ENCODE results near the gene CDKN2AIPNL.

CDKN2AIPNL gene

DNA sequence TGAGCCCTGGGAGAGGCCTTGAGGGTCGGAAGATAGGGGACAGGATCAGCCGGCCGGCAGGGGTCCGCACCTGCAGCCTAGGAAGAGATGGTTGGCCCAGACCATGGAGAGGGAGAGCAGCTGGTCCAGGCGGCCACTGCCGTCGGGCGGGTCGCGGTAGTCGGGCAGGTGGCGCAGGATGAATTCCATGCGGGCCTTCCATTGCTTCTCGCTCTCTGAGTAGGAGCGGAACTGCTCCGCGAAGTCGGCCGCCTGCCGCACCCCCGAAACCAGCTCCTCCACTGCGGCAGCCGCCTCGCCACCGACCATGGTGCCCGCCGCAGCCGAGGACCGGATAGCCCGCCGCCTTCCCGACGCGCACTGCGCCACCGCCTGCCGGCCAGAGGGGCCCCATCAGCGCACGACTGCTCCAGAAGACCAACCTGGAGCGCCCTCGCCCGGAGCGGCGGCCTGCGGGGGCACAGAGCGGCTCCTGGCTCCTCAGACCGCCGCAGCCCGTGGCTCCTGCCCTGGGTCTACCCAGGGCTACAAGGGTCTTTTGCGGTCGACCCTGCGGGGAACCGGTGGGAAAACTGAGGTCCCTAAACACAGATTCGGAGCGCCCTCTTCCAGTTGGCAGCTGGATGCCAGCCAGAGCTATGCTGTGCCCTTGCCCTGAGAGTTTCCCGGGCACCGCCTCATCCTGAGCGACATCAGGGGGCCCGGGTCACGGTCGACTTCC, at the start of gene CDKN2AIPNL:
Gene CDKN2AIPNL, minus strand, starts transcription at position 336 of the 721 bp plus-strand sequence. Its CDS starts 27 bp downstream, at position 309.
- peak; percentile 68 for DNase-seq

DNA sequence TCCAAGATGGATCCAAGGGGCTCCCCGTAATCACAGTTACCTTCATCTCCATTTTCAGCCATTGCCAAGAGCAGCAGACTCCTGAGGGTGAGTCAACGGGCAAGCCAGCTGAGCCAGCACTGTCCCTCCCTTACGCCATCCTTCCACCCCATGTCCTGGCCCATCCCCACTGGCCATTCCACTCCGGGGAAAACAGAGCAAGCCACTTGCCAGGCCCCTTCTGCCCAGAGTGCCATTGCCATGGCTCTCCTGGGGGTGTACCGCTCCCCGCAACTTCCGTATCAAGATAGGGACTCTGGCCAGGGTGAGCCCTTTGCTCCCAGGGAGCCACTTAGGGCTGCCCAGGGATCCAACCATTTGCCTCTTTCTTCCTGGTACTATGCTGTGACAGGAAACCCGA, 48.9 kb upstream of the CDKN2AIPNL start:
- no peak for DNase-seq

GRCh38 chr5:134459491-134459890, 47.8 kb upstream of the CDKN2AIPNL start:
- no peak for DNase-seq

DNA sequence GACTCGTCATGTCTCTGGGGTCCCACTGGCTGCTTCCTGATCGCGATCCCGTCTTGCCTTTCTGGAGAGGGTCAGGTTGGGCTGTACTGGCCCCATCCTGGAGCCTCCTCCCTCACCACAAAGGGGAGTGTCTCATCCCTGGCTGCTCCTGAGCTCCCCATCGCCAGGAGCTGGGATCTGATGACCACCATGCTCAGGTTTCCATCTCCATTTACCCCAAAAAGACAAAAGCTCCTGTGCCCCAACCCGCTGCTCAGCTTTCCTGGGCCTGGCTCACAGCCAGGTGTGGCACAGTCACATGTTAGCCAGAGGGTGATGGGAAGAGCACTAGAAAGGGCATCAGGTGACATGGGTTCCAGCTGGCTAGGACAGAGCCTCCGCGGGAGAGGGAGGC, 47.3 kb upstream of the CDKN2AIPNL start:
- peak; percentile 55 for DNase-seq

- no peak for DNase-seq
These were observed 46.7 kb upstream of the CDKN2AIPNL start for GRCh38 chr5:134458234-134459009.

GRCh38 chr5:134457801-134458200, 46.1 kb upstream of the CDKN2AIPNL start:
- DNase-seq: no peak

DNA sequence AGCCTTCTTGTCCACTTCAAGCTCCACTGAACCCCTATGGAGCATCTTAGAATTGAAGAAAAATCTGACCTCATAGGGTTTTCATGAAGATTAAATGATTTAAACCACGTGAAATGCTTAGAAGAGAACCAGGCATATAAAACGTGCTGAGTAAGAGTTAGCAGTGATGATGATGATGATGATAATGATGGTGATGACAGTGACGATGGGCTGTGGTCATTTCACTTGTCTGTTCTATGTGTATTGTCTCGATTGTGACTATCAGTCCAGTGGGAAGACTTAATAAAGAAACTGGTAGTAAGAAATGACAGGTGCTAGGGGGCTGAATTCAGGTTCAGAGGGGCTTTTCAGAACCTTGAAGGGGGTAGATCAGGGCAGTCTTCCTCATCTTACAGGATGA, 45.1 kb upstream of the CDKN2AIPNL start:
- no peak for DNase-seq

- no peak for DNase-seq
These were observed 43.8 kb upstream of the CDKN2AIPNL start for GRCh38 chr5:134455466-134455865.

- DNase-seq: no peak
These were observed 41.3 kb upstream of the CDKN2AIPNL start for GRCh38 chr5:134453016-134453415.

GRCh38 chr5:134451936-134452505, 40.3 kb upstream of the CDKN2AIPNL start:
- no peak for DNase-seq

- DNase-seq: no peak
These were observed 39.7 kb upstream of the CDKN2AIPNL start for GRCh38 chr5:134451225-134451935.

- DNase-seq: no peak
These were observed 38.7 kb upstream of the CDKN2AIPNL start for GRCh38 chr5:134450374-134450773.

DNA sequence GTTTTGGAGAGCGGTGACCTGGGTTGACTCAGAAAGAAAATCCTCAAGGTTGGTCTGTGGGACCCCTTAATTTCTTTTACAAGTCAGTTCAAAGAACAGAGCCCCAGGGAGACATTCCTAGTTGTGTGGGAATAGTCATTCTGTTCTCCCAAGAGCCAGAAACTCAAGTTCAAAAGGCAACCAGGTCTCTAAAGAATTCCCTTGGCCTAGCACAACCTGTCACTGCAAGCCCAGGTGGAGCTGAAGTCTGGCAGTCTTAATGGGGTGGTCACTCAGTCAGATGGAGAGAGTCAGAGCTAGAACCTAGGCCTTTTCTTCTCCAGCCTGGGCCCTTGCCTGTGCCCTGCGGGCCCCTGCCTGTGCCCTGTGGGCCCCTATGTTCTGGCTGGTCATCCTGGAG, 37.5 kb upstream of the CDKN2AIPNL start:
- no peak for DNase-seq

DNA sequence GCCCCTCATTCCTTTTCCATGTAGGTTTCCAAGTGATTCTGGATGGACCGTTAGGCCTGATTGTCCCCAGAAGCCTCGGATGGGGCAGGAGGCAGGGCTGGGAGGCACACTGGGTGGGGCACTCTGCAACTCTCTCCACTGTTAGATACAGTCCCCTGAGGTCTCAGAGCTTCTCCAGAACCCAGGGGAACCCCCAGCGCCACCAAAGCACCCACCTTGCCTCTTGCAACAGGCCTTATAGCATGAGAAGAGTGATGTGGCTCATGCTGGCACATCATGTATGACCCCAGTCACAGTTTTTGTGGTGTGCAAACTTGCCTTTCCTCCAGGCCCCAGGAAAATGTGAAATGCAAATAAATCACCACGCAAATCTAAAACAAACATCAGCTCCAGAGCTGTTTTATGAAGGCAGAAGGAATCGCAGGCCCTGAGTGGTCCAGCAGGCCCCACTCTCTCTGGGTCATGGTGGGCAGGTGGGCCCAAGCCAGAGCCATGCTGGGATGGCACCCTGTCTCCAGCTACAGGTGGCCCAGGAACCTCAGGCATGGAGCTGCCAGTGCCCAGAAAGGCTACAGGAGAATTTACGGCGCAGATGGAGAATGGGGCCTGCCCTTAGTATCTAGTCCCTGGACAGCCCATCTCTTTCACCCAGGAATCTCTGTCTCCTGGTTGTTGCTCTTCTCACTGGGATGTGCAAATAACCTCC, 36.3 kb upstream of the CDKN2AIPNL start:
- no peak for DNase-seq

DNA sequence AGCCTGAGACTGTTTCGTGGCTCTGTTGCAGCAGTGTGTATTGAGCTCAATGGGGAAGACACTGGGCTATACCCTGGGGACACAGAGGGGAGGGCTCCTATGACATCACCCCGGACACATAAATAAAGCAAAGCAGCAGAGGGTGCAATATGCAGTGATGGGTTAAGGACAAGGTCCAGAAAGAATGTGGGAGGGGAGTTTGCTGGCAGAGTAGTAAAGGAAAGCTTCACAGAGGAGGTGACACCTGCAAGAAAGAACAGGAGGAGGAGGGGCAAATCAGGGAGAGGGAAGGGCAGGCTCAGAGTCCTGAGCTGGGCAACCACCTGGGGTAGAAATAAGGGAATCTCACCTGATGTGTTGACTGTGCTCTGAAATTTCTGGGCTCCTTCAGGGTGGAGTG, 35.3 kb upstream of the CDKN2AIPNL start:
- DNase-seq: no peak

- no peak for DNase-seq
These were observed 34.5 kb upstream of the CDKN2AIPNL start for GRCh38 chr5:134445856-134446818.

DNA sequence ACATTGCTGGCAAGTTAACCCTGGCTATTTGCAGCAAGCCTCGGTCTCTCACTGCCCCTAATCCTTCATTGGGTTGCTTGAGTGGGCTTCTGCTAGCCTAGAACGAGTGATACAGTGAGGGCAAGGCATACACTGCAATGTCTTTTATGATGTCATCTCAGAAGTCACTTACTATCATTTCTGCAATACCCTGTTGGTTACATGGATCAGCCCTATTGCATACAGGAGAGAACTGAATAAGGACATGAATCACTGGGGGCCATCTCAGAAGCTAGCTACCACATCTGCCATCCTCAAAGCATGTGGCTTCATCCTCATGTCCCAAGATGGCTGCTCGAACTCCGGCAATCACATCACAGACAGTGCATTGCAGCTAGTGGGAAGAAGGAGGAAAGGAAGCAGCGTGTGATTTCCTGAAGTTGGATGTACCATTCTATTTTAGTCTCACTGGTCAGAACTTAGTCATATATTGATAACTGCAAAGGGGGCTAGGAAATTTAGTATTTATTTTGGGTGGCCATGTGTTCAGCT, 33.3 kb upstream of the CDKN2AIPNL start:
- no peak for DNase-seq

GRCh38 chr5:134440201-134440755, 28.6 kb upstream of the CDKN2AIPNL start:
- DNase-seq: no peak

GRCh38 chr5:134439210-134439654, 27.6 kb upstream of the CDKN2AIPNL start:
- peak; percentile 97 for DNase-seq

GRCh38 chr5:134438721-134439123, 27.0 kb upstream of the CDKN2AIPNL start:
- DNase-seq: no peak

All from NCI-H2029 treated with DMSO at 0.1 percent for 48 hours (cell line).